Mononuclear cell (primary cell): ENCODE measurements around the gene LRR1. TPM values are rescaled to one million over a fixed set of nuclear protein-coding genes. Genes with fewer than 3 reads are reported as not detected.
A peak's percentile ranks its signal among the peaks of the same experiment; 100 is the strongest.

ENCODE experiments used
- H3K27me3 ChIP-seq: 2 replicates; pipeline ENCODE4 v1.6.0; 2011; ENCODE audit warnings: low read length, control low read depth; ENCODE audit not compliant: insufficient read depth
- H3K4me1 ChIP-seq: 2 replicates; pipeline ENCODE4 v1.5.1; 2011; ENCODE audit warnings: mild to moderate bottlenecking, low read length, control low read depth; ENCODE audit not compliant: insufficient read depth
- H3K4me3 ChIP-seq: 2 replicates; pipeline ENCODE4 v1.5.1; 2011; ENCODE audit warnings: mild to moderate bottlenecking, low read length, moderate library complexity
- H3K9me3 ChIP-seq: 2 replicates; pipeline ENCODE4 v1.5.1; 2011; ENCODE audit warnings: low read depth, mild to moderate bottlenecking, control low read depth, low read length
- total RNA-seq: library from RNA; depleted of rRNA; stranded (reverse); fragments of >200 nt; gene quantifications from one replicate; pipeline ENCODE4 v1.2.3, GENCODE V29; 2012

LRR1 gene, protein sequence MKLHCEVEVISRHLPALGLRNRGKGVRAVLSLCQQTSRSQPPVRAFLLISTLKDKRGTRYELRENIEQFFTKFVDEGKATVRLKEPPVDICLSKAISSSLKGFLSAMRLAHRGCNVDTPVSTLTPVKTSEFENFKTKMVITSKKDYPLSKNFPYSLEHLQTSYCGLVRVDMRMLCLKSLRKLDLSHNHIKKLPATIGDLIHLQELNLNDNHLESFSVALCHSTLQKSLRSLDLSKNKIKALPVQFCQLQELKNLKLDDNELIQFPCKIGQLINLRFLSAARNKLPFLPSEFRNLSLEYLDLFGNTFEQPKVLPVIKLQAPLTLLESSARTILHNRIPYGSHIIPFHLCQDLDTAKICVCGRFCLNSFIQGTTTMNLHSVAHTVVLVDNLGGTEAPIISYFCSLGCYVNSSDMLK
- 10.8 TPM for total RNA-seq

DNA sequence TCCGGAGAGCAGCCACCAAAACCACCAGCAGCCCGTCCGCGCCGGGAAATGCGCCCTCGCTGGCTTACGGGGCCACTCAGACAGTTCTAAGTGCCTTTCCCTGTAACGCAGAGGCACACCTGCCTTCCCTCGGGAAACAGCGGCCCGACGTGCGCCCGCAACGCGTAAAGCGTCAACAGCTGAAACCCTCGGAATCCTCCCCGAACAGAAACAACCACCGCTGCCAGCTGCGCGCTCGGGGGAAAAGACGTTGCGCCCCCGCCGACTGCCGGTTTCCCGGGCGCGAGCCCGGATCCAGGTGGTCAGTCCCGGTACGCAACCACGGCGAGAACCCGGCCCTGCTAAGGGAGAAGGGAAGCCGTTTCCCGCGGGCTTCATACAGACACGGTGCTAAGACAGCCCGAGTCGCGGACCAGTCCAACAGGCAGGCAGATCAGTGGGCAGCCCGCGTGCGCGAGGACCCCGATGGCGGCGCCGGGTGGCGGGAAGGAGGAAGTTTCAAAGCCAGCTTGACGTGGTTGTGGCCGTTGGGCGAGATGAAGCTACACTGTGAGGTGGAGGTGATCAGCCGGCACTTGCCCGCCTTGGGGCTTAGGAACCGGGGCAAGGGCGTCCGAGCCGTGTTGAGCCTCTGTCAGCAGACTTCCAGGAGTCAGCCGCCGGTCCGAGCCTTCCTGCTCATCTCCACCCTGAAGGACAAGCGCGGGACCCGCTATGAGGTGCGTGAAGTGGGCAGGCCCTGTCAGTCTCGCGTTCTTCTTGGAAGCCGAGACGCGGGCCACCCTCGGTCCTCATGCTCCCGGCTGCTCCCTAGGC is at the start of gene LRR1:
LRR1 (plus strand) TSS at position 456 of the 816 bp plus-strand sequence; CDS start at position 537, 81 bp downstream.
- H3K4me1 ChIP-seq, result peaks cover 20% of the 10 kb centered on the region
- H3K27me3 ChIP-seq, result no peaks in the 10 kb centered on the region
- H3K9me3 ChIP-seq, result no peaks in the 10 kb centered on the region
- peak within 1 kb of the TSS; percentile 91 for H3K4me3 ChIP-seq

DNA sequence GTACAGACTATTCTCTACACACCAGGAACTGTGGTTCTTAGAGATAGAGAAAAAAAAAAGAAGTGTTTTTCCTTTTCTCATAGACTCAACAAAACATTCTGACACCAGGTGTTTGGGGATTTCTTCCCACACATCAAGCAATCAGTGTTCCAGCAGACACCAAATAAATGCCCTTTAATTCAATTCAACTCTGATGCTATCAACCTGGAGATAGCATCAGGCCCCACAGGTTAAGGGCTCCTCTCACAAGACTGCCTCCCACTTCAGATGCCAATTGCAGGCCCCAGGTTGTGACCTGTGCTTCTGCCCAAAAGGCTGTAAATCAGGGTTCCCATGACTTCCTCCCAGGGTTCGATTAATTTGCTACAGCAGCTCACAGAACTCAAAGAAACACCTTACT is 49.3 kb upstream of the LRR1 start:
- H3K27me3 ChIP-seq, result no peaks in the 10 kb centered on the region
- no peaks in the 10 kb centered on the region for H3K9me3 ChIP-seq
- H3K4me3 ChIP-seq, result no peak overlapping the region
- no peaks in the 10 kb centered on the region for H3K4me1 ChIP-seq

DNA sequence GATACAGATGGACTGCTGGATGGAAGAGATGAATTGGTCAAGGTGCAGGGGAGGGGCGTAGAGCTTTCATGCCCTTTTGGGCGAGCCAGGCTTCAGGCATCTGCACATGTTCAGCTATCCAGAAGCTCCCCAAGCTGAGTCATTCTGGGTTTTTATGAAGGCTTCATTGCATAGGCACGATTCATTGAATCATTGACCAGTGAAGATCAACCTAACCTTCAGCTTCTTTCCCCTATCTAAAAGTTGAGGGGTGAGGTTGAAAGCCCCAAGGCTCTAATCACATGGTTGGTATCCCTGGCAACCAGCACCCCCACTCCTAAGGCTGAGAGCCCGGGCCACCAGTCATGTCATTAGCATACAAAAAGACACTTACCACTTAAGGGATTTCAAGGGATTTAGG is 48.9 kb upstream of the LRR1 start:
- Histone ChIP-seq H3K4me1 (no peaks in the 10 kb centered on the region), H3K27me3 (no peaks in the 10 kb centered on the region), H3K4me3 (no peak overlapping the region), H3K9me3 (no peaks in the 10 kb centered on the region)

DNA sequence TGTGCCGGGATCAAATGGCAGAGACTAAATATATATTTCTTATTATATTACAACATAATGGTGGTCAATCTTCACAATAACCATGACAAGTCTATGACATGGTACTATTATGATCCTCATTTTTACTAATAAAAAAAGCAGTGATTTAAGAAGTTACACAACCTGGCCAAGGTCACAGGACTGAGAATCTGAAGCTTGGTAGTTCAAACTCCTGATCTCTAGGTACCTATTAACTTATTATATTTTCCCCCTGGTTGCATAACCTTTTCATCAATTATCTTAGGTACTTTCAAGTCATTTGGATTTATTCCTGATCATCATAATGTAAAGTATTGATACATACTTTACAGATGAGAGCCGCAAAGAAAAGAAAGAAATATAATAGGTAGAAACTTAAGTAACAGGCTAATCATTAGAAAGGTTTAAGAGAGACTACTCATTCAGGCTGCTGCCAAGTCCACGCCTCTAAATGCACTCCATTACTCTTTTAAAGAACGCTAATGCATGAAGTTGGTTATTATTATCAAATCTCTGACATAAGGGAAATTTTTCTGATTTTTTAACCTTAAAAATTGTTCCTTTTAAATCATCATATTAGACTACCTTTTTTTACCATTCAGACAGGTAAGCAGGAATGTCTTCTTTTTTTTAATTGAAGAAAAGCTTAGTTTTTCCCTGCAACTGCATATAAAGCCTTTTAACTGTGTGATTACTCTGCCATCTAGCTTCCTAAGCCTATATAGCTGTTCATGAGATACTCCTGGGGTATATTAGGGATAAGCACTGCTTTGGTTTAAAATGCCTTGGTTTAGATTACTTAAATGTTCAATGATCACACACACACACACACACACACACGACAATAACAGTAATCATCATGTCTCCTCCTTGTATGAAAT is 48.2 kb upstream of the LRR1 start:
- Histone ChIP-seq H3K27me3 (no peaks in the 10 kb centered on the region), H3K9me3 (no peaks in the 10 kb centered on the region), H3K4me3 (no peak overlapping the region), H3K4me1 (no peaks in the 10 kb centered on the region)

DNA sequence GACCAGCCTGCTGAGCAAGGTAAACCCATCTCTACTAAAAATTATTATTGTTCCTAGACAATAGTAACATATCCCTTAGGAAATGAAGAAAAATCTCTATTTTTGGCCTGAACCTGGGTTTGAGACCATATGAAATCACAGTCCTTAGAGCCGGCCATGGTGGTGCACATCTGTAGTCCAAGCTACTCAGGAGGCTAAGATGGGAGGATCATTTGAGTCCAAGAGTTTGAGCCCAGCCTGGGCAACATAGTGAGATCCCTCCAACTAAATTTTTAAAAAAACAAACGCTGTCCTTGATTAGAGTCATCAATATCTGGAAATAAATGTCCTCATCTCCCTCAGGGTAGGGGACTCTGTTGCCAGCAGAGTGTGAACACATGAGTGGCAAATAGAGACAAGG is 47.2 kb upstream of the LRR1 start:
- no peaks in the 10 kb centered on the region for H3K4me1 ChIP-seq
- H3K4me3 ChIP-seq, result no peak overlapping the region
- H3K9me3 ChIP-seq, result no peaks in the 10 kb centered on the region
- H3K27me3 ChIP-seq, result no peaks in the 10 kb centered on the region

DNA sequence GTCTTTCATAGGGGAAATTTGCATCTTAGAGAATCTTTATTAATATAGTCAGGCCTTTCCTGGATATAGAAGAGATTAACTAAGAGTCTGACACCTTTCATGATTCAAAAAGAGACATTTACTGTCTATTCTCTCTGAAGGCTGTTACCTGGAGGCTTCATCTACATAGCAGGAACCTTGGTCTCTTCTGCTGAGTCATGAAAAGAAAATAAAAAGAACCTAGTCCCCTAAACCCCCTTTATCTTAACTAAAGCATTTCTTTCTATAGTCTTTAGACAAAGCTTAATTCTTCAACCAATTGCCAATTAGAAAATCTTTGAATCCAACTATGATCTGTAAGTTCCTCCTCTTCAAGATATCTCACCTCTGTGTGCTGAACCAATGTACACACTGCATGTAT is 45.6 kb upstream of the LRR1 start:
- Histone ChIP-seq H3K4me3 (no peak overlapping the region), H3K4me1 (no peaks in the 10 kb centered on the region), H3K9me3 (no peaks in the 10 kb centered on the region), H3K27me3 (no peaks in the 10 kb centered on the region)

DNA sequence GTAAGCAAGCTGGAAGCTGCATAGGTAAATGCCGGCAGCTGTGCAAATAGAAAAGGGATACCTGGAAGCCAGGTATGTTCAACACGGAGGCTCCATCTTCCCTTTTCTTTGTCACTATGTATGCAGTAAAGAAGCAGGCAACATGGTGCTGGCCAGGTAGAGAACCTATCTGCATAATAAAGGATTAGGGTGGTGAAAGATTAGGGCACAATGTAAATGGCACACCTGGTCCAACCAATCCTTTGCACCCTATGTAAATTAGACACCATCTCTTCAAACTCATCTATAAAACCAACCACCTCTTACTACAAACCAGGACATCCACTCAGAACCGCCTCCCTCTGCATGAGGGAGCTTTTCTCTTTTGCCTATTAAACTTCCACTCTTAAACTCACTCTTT is 44.8 kb upstream of the LRR1 start:
- Histone ChIP-seq H3K4me1 (no peaks in the 10 kb centered on the region), H3K27me3 (no peaks in the 10 kb centered on the region), H3K9me3 (no peaks in the 10 kb centered on the region), H3K4me3 (no peak overlapping the region)

DNA sequence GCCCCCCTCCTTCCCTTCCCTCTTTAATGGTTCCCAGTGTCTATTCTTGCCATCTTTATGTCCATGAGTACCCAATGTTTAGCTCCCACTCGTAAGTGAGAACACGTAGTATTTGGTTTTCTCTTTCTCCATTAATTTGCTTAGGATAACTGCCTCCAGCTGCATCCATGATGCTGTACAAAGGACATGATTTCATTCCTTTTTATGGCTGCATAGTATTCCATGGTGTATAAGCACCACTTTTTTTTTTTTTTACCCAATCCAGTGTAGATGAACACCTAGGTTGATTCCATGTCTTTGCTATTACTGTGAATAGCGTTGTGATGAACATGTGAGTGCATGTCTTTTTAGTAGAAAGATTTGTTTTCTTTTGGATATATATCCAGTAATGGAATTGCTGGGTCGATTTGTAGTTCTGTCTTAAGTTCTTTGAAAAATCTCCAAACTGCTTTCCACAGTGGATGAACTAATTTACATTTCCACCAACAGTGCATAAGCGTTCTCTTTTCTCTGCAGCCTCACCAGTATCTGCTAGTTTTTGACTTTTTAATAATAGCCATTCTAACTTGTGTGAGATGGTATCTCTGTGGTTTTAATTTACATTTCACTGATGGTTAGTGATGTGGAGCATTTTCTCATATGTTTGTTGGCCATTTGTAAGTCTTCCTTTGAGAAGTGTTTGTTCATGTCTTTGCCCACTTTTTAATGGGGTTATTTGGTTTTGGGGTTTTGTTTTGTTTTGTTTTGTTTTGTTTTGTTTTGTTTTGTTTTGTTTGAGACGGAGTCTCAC is 38.6 kb upstream of the LRR1 start:
- Histone ChIP-seq H3K27me3 (no peaks in the 10 kb centered on the region), H3K4me1 (no peaks in the 10 kb centered on the region)

DNA sequence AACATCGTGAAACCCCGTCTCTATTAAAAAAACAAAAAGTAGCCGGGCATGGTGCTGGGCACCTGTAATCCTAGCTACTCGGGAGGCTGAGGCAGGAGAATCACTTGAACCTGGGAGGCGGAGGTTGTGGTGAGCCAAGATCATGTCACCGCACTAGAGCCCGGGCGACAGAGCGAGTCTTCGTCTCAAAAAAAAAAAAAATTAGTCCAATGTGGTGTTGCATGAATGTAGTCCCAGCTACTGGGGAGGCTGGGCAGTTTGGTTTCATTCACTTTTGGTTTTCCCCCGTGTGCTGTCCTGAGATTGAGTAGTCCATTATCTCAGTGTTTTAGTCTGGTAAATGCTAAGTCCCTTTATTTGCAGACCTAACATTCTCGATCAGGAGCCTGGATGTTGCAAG is 32.0 kb upstream of the LRR1 start:
- H3K9me3 ChIP-seq, result no peaks in the 10 kb centered on the region
- no peaks in the 10 kb centered on the region for H3K27me3 ChIP-seq
- no peak overlapping the region for H3K4me3 ChIP-seq
- H3K4me1 ChIP-seq, result no peaks in the 10 kb centered on the region

More for the DNA sequence above, 38.6 kb upstream of the LRR1 start:
- Histone ChIP-seq H3K4me3 (no peak overlapping the region), H3K9me3 (no peaks in the 10 kb centered on the region)

DNA sequence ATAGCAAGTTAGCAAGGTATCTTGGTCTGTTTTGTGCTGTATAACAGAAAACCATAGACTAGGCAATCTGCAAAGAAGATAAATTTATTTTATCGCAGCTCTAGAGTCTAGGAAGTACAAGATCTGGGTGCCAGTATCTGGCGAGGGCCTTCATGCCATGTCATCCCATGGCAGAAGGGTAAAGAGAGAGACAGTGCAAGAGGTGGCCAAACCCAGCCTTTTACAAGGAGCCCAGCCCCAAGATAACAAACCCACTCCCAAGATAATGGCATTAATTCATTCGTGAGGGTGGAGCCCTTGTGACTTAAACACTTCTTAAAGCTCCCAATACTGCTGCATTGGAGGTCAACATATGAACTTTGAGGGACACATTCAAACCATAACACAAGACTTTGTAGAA is 29.5 kb upstream of the LRR1 start:
- H3K4me3 ChIP-seq, result no peak overlapping the region
- no peaks in the 10 kb centered on the region for H3K9me3 ChIP-seq
- H3K27me3 ChIP-seq, result no peaks in the 10 kb centered on the region
- no peaks in the 10 kb centered on the region for H3K4me1 ChIP-seq

DNA sequence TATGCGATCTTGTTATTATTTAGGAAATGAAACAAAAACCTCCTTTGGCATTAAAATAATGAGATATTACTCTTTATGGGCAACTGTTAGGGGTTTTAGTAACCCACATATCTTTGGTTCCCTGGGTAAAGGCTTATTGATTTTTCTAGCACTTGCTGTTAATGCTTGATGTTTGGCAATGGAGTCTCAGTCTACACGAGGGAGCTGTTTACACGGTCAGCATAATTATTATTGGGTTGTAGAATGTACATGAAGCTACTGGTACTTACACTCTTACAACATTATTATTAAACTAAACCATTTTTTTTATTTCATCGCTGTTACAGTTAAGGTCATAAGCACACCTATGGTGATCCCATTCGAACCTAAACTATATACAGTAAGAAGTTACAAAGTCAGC is 24.7 kb upstream of the LRR1 start:
- Histone ChIP-seq H3K27me3 (no peaks in the 10 kb centered on the region), H3K4me1 (no peaks in the 10 kb centered on the region), H3K4me3 (no peak overlapping the region), H3K9me3 (no peaks in the 10 kb centered on the region)

DNA sequence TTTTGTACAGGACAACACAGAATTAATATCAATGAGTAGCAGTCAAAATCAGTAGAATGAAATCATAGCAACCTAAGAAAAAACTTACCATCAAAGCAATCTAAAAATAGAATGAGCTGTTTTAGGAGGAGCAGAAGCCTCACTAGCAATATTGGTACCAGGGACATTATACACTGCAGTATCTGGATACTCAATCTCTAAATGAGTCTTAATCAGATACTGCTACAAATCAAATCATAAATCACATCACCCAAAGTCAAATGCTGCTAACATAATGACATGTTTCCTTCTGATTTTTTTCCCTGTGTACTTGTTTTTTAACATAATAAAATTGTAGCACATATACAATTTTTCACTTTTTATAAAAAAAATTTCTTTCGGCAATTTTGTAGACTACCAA is 20.6 kb upstream of the LRR1 start:
- Histone ChIP-seq H3K4me3 (no peak overlapping the region), H3K27me3 (no peaks in the 10 kb centered on the region), H3K4me1 (peaks cover 5% of the 10 kb centered on the region), H3K9me3 (no peaks in the 10 kb centered on the region)

DNA sequence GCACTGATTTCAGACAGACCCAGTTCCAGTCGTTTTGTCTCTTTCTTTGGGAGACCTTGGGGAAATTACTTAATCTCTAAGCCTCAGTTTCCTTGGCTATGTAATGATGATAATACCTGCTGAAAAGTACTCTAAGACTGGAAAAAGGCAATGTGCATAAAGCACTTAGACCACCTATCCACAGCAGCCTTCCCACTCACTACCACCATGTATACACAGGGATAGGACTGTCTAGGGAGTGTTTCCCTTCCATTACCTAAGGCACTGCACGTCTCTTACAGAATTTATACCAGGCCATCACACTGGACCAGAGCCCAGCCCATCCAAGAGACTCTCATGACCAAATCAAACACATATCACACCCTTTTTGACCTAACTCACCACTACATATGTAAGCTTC is 18.9 kb upstream of the LRR1 start:
- peaks cover 20% of the 10 kb centered on the region for H3K4me1 ChIP-seq
- no peaks in the 10 kb centered on the region for H3K27me3 ChIP-seq
- no peak overlapping the region for H3K4me3 ChIP-seq
- no peaks in the 10 kb centered on the region for H3K9me3 ChIP-seq
